Fibroblast of pulmonary artery (primary cell): Measurements from ENCODE around the gene SYTL2.
A peak's percentile ranks its signal among the peaks of the same experiment; 100 is the strongest.
"Not testable (repeated sequence)": the region's sequence is repeated elsewhere in the genome, so short reads cannot be mapped to it uniquely, and the experiment has no call there.

ENCODE experiments used
- DNase-seq: peaks from one replicate; pipeline ENCODE4 v3.0.0-alpha.2; 2010; ENCODE audit warnings: low read depth
- H3K4me3 ChIP-seq: replicated peaks from 2 replicates; pipeline ENCODE4 v1.5.1; 2011; ENCODE audit warnings: low read depth, mild to moderate bottlenecking, control low read depth, low read length, moderate library complexity
- TF ChIP-seq, protein P1 (sequence below): IDR thresholded peaks from 2 replicates; pipeline ENCODE4 v1.5.1; 2011; ENCODE audit warnings: mild to moderate bottlenecking, control low read depth, low read length, inconsistent platforms; ENCODE audit errors: missing control alignments

SYTL2 gene

DNA sequence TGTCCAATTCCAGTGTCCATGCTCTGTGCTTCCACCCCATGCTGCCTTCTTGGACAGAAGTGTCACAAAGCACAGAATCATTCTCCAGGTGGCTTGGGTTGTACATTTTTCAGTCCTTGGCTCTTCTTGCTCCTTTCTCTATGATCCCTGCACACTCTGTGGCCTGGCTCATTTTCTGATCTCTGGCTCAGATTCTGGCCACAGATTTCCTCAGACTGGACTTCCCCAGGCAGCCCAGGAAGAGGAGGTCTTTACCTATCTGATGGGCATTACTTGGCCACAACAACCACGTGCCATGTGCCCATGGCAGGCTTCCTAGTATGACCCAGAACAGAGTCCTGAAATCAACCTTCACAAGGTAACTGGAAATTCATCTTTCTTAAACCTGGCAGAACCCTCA, 27.2 kb downstream of the SYTL2 start:
- H3K4me3 ChIP-seq = no peak overlapping the region
- DNase-seq = peak; percentile 16
- TF ChIP-seq, protein P1, sequence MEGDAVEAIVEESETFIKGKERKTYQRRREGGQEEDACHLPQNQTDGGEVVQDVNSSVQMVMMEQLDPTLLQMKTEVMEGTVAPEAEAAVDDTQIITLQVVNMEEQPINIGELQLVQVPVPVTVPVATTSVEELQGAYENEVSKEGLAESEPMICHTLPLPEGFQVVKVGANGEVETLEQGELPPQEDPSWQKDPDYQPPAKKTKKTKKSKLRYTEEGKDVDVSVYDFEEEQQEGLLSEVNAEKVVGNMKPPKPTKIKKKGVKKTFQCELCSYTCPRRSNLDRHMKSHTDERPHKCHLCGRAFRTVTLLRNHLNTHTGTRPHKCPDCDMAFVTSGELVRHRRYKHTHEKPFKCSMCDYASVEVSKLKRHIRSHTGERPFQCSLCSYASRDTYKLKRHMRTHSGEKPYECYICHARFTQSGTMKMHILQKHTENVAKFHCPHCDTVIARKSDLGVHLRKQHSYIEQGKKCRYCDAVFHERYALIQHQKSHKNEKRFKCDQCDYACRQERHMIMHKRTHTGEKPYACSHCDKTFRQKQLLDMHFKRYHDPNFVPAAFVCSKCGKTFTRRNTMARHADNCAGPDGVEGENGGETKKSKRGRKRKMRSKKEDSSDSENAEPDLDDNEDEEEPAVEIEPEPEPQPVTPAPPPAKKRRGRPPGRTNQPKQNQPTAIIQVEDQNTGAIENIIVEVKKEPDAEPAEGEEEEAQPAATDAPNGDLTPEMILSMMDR = no peak

- H3K4me3 ChIP-seq, DNase-seq: not testable (repeated sequence)
Observed at GRCh38 chr11:85780780-85781517, 30.0 kb downstream of the SYTL2 start.

DNA sequence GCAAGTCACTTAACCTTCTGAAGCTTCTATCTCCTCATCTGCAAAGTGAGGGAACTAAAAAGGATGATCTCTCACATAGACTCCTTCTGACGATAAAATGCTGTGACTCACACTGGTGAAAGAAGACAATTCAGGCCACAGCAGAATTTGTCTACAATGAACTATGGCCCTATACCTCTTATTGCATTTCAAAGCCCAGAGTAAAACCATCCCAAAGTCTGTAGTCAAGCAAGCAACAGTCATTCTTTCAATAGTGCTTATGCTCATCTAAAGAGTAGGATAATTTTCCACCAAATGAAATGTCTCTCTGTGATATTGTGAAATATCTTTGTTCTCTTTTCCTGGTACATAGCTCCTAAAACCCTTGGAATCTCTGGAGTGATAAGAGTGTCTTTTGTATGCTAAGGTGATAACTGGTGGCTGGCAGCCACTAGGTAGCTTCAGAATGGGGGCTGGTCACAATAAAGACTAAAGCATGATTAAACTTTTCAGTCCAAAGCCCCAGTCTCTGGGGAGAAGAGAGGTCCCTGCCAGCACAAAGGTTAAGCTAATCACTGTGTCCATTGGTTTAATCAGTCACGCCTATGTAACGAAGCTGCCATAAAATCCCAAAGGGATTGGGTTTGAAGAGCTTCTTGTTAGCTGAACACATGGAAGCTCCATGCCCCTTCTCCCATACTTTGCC, 30.8 kb downstream of the SYTL2 start:
- no peak for DNase-seq
- no peak overlapping the region for H3K4me3 ChIP-seq
- TF ChIP-seq, protein P1 = no peak

DNA sequence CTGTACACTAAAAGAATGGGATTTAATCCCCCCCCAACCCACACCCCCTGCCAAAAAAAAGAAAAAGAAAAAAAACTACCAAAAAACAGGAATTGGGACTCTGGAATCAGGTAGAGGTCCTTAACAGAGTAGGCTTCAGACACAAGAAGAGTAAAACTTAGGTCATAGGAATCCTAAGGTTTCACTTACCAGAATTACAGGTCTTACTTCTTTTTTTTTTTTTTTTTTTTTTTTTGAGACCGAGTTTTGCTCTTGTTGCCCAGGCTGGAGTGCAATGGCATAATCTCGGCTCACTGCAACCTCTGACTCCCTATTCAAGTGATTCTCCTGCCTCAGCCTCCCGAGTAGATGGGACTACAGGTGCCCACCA, 33.4 kb downstream of the SYTL2 start:
- not testable (repeated sequence) for H3K4me3 ChIP-seq, DNase-seq

DNA sequence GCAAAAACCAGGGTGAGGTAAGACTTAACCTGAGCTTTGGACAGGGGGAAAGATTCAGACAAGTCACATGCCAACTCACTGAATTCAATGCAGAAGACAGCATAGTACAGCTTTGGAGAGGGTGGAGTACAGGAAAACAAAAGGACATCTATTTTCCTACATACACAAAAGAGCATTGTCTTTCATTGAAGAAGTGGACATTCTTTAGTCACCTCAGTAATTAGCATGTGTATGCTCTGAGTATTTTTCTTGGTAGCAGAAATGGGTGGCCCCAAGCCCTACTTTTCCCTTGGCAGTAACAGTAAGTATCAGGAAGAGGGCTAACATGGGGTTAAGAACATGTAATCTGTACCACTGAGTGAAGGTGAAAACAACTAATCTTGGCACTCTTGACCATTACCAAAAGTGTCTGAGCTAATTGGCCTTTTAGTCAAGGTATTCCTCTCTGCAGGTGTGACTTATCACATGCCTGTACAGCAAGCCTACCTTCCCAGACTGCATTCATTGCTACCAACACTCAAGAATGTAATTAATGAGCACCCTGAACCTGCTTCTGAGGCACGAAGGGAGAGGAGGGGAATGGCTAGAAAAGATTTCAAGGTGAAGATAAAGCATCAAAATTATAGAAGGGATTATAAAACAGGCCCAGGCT, 33.9 kb downstream of the SYTL2 start:
- H3K4me3 ChIP-seq = no peak overlapping the region
- TF ChIP-seq, protein P1 = no peak
- DNase-seq = no peak

DNA sequence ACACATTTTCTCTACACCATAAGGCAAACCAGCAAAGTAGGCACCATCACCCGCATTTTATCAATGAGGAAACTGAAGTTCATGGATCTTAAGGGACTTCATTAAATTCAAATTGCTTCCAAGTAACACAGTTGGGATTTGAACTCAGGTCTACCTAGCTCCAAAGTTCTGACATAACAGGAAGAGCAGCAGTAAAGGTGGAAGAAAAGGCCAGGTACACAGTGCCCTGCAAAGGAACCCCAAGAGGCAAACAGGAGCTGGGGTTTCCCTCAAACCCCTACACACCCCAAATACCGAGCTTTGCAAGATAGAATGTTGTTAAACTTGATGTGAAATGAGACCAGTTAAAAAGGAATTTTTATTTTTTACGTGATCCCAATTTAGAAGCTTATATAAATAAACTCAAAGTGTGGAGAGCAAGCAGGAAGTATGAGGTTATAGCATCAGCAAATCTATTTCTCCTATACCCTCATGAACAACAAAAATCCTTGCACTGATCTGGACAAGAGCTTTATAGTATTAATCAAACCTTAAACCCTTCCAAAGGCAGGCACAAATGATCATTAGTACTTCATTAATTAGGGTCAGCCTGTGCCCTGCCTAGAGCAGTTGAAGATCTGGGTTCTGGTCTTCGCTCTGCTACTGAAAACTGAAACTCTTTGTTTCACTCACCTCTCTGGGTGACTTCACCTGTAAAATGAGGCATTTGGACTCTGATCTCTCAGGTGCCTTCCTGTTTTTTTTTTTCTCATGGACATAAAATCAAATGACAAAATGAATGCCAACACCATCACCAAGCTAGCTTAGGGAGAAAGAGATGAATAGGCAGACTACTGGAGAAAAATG, 36.5 kb downstream of the SYTL2 start:
- TF ChIP-seq, protein P1 = no peak
- DNase-seq = no peak
- H3K4me3 ChIP-seq = no peak overlapping the region

GRCh38 chr11:85772695-85773094, 38.2 kb downstream of the SYTL2 start:
- TF ChIP-seq, protein P1 = no peak
- DNase-seq = no peak
- no peak overlapping the region for H3K4me3 ChIP-seq
